ENCODE results near the gene ISX.

ISX gene

GRCh38 chr22:35134637-35135036, 68.7 kb downstream of the ISX start:
- DNase-seq (ENCODE audit: insufficient read length) (no peak), FAIRE-seq (peak; percentile 17)
- no peak for TF ChIP-seq POLR2A (IDR thresholded peaks at IDR 0.05; ENCODE audit: low read depth, low read length)
- TF ChIP-seq TAF1 (IDR thresholded peaks at IDR 0.05; ENCODE audit: borderline replicate concordance, low read depth, low read length): no peak
- TF ChIP-seq POLR2AphosphoS5 (IDR thresholded peaks at IDR 0.05; ENCODE audit: low read depth, low read length): no peak

- DNase-seq (ENCODE audit: insufficient read length) (no peak), FAIRE-seq (peak; percentile 84)
- TF ChIP-seq POLR2A (IDR thresholded peaks at IDR 0.05; ENCODE audit: low read depth, low read length) (no peak), TAF1 (IDR thresholded peaks at IDR 0.05; ENCODE audit: borderline replicate concordance, low read depth, low read length) (no peak), POLR2AphosphoS5 (IDR thresholded peaks at IDR 0.05; ENCODE audit: low read depth, low read length) (no peak)
Measured at GRCh38 chr22:35135165-35135564, 69.2 kb downstream of the ISX start.

Measured in GM12892 (cell line).